Stimulated activated CD4-positive, alpha-beta T cell treated with anti-CD3 and anti-CD28 coated beads, Interleukin-4, amount 100 ng/mL, for 1 hour (primary cell): ENCODE data around the gene PNPLA2.

Experiments used
- DNase-seq: peaks from one replicate; pipeline ENCODE4 v3.0.0-alpha.2; 2020

PNPLA2 gene

DNA sequence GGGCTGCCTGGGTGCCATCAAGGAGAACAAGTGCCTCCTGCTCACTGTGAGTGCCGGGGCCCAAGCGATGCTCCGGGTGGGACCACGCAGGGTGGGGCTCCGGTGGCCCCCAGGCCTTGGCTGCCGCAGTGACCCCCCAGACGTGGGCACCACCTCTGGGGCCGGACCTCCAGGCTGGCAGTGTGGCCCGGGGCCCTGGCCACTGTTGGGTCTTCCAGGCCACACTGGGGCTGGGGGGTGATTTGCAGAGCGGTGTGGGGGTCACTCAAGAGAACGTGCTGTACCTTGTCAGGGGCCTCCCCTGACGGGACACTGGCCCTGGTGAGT, 43.9 kb downstream of the PNPLA2 start:
- DNase-seq: no peak

DNA sequence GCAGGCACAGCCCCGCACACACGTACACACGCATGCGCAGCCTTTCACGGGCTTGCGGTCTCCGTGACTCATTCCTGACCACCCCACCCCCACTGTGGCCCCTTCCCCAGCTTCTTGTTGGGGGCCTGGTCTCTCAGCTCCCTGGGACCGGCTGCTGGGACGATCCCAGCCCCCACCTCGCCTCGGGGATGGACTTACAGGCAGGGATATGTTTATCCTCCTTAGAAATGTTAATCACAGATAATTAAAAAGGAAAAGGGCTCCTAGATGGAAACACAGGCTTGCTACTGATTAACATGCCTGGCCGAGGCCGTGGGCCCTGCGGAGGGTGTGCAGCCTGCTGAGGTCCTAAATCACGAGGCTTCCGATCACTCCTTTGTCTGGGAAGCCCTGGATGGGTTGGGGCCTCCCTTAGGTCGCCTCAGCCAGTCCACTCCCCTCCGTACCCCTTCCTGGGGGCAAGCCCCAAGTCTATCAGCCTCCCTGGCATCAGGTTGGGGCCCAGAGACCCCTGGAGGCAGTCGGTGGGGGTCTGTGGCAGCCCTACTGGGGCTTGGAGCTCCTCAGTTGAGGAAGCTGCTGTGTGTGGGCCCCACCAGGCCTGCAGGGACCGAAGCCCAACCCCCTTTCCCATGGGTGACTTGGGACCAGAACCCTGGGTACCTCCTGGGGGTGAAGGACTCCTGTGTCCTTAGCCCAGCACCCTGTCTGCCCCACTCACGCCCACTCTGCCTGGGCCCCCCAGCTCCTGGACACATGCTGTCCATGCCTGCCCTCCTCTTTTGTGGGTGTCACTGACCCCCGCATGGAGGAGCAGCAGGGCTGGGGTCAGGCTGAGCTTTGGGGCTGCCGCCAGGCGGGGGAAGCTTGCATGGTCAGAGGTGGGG, 44.6 kb downstream of the PNPLA2 start:
- no peak for DNase-seq

DNA sequence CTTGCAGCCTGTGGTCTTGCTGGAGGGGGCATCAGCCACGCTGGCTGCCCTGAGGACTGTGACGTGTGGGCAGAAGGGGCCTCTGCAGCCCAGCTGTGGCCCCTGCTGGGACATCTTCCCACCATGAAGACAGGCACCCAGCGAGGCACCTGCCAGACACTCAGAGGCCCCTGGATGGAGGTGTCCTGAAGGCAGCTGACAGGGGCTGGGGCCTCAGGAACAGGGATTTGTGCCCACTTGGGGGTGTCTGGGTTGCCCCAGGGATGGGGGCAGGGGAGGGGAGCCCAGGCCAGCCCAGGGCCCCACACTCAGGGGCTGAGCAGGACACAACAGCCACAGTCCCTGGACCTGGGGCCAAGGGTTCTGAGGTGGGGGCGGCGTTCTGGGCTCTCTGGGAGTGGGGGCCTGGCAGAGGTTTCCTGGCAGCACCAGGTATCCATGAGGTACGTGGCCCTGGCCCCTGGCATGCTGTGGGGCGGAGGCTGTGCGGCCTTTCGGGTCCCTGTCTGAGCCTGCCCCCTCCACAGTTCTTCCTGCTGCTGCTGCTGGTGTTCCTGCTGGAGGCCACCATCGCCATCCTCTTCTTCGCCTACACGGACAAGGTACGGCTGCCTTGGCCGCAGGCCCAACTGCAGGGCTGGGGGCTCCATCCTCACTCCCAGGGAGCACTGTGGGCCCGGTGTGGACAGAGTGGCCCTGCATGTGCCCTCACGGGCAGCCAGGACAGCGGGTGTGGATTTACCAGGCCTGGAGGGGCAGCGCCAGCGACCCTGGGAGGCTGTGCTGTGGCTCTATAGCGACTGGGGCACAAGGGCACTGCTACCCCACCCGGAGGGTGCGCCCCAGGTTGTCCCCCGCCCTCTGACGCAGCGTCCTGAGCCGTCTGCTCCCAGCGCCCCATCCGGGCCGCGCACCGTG, 45.5 kb downstream of the PNPLA2 start:
- DNase-seq: no peak

DNA sequence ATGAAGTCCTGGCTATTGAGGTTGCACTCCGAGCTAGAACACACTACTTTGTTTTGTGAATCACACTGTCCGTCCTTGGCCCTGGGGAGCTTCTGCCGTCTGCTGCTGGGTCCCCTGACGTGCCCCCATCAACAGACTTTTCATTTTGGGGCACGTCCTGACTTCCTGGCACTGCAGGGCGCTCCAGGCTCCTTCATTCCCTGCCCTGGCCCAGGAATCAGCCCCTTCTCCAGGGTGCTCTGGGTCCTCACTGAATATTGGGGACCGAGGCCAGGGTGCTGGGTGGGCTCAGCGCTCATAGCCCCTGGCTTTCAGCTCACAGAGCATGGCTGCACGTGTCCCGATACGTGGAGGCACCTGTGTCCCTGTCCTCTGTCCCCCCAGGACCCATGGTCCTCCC, 46.2 kb downstream of the PNPLA2 start:
- DNase-seq: no peak

DNA sequence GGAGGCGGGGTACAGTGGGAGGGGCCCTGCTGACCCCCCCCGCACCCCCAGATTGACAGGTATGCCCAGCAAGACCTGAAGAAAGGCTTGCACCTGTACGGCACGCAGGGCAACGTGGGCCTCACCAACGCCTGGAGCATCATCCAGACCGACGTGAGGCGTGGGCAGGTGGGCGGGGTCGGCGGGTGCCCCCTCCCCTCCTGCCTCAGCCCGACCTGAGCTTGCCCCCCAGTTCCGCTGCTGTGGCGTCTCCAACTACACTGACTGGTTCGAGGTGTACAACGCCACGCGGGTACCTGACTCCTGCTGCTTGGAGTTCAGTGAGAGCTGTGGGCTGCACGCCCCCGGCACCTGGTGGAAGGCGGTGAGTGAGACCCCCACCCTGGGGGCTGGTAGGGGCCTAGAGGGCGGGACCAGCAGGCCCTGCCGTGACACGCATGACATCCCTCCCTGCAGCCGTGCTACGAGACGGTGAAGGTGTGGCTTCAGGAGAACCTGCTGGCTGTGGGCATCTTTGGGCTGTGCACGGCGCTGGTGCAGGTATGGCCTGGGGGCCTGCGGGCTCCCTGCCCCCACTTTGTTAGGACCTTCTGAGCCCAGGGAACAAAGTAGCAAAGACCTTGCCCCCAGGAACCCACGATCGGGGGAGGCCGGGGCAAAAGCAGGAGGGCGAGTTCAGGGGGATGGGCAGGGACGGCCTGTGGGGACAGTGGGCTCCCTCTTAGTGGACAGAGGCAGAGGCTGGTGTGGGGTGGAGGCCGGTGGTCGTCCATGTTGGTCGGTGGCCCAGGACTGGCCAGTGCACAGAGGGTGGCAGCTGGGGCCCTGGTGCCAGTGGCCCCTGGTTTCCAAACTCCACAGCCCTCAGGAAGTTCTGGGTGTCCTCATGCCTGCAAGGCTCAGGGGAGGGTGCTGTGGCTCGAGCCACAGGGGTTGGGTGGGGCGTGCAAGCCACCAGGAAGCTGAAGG, 47.0 kb downstream of the PNPLA2 start:
- no peak for DNase-seq

DNA sequence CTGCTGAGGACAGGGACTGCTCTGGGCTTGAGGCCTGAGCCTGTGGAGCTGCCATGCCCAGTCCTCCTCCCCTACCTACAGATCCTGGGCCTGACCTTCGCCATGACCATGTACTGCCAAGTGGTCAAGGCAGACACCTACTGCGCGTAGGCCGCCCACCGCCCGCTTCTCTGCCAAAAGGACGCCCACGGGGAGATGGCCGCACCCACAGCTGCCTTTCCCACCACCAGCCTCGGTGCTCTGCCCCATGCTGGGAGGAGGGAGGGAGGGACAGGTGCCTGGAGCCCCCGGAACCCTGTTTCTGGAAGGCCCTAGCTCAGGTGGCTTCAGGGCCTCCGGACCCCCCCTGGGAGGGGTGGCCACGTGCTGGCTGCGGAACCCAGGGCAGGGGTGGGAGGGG, 47.8 kb downstream of the PNPLA2 start:
- no peak for DNase-seq

DNA sequence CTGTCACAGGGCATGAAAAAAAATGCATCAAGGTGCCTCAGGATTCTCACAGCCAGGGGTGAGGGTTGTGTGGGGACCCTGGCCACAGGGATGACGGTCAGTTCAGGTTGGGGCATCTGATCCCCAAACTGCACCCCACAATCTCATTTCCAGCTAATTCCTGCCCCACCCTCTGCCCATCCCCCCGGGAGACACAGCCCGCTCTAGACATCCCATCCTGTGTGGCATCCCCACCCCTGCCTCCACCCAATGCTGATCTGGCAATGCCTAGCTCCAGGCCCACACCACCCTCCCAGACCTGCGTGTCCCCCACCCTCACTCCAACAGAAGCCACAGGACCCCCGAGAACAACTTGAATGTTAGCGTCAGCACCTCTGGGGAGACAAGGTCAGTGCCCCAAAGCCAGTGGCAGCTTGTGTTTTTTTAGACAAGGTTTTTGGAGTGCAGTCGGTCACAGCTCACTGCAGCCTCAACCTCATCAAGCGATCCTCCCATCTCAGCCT, 49.2 kb downstream of the PNPLA2 start:
- DNase-seq: no peak

DNA sequence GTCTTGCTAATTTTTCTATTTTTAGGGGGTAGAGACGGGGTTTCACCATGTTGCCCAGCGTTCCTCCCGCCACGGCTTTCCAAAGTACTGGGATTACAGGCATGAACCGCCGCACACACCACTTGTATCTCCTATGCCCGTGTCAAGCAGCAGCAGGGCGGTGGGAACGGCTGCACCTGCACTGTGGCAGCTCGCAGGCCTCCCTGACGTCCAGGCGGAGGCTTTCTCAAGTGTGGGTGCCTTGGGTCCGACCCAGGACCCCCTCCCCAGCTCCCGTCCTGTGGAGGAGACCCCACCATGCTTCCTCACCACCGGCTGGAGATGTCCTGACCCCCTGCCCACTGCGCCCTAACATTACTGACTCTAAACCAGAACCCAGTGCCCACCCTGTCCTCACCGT, 49.7 kb downstream of the PNPLA2 start:
- DNase-seq: no peak

DNA sequence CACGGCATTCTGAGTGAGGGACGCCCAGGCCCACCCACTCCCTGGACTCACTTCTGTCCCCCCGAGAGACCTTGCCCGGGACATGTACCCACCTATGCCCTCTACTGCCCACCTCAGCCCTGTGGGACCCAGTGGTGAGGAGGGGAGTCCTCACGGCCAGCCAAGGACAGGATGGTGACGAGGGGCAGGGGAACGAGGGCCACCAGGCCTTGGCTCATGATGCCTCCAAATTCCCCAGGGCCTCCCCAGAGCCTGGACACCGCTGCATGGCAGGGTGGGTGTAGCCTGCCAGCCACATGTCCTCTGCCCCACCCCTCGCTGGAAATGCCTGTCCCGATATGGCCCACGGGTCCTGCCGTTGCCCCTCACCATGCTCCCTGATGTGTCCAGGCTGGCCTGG, 50.1 kb downstream of the PNPLA2 start:
- no peak for DNase-seq

DNA sequence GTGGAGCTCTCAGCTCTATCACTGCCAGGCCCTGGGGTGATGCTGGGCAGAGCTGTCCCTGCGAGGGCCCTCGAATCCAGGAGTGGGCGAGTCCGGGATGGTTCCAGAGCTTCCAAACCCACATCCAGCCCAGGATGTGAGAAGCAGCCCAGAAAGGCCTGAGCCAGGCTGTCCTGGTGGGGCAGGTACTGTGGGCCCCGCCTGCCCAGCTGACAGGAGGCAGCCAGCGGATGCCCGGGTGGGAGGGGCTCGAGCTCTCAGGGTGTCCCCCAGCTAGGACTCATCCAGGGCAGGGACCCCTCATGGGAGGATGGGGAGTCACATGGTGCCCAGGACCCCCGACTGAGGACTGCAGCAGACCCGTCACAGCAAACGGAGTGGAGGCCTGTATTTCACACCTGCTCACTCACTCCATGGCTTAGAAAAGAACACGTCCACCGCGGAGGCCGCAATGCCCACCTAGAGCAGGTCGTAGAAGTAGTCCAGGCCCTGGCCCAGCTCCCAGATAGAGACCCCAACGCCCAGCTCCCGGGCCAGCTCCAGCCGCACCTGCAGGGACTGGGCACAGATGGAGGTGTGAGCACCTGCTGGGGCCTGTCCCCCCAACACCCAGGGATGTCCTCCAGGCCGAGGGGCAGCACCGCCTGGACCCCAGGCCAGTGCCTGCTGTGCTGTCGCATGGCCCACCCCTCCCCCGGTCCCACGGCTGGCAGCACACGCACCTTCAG, 50.8 kb downstream of the PNPLA2 start:
- no peak for DNase-seq

DNA sequence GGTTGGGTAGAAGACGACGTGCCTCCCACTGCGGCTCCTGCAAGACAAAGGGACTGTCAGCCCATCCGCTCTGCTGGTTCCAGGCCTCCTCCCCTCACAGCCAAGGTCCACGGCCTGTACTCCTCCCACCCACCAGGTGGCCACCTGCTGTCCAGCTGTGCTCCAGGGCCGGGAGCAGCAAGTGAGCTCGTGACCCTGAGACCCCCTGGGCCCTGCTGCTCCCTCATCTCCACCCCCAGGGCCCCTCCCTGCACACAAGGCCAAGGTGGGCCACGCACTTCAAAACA, 51.4 kb downstream of the PNPLA2 start:
- no peak for DNase-seq

DNA sequence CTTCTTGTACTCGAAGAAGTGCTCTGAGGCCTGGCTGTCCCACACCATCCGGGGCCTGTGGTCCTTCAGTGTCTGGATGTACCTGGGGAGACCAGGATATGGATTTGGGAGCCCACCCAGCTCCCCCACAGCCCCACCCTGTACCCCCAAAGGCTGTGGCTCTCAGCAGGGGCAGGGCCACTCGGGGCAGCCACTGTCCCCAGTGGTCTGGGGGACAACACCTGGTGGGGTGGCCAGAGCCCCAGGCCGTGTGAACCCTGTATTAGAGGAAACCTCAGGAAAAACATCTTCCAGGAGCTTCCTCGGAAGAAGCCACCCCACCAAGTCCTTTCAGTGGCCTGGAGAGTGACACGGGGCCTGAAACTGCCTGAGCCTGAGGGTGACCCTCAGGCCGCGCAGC, 51.7 kb downstream of the PNPLA2 start:
- DNase-seq: no peak

DNA sequence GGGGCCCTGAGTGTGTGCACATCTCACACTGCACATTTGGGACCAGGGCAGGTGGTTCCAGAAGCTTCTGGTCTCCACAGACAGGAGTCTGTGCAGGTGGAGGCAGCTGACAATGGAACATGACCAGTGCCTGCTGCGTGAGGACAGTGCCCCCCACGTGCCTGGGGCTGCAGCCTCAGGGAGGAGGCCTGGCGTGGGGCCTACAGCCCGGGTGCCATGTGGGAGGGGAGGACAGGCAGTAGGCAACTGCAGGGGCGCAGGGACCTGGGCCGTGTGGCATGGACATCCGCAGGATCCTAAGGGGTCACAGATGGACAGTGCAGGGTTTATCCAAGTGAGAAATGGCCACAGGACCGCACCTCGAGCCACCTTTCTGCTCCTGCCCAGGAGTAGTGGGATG, 52.8 kb downstream of the PNPLA2 start:
- DNase-seq: no peak

DNA sequence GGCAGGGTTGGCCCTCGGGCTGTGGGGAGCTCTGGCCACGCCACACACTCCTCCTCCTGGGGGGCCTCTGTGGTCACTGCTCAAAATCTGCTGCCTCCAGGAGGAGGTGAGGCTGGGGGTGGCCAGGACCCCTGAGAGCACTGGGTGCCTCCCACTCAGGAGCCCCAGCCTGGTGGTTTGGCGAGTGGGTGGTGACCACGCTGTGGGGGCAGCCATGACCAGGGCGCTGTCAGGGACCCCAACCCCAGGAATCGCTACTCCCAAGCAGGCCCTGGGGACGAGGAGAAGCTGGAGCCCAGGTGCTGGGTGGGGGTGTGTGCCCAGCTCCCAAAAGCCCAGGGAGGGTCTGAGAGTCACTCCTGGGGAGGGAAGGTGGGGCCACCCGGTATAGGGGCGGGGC, 54.1 kb downstream of the PNPLA2 start:
- DNase-seq: no peak

DNA sequence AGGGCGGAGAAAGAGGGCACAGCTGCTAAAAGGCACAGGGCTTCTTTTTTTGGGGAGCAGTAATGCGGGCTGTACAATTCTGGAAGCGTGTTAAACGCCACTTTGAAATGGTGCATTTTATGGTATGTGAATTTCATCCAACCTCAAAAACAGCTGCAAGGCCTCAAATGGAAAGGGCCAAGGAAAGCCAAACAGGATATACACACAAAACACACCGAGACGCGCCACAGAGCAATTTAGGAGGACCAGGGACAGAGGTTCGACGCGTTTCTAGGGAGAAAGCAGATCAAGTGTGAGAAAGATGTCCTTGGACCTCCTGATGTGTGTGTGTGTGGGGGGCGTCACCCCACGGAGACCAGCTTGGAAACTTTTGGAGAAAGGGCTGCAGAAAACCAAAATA, 55.0 kb downstream of the PNPLA2 start:
- no peak for DNase-seq
